Inflammatory macrophage treated with lipopolysaccharide for 4 hours (primary cell): ENCODE measurements around the gene ARHGEF17.

ENCODE experiments used
- DNase-seq: peaks from one replicate; pipeline ENCODE4 v3.0.0-alpha.2; 2020

The ARHGEF17 gene

GRCh38 chr11:73293356-73293936 is 14.6 kb upstream of the ARHGEF17 start:
- no peak for DNase-seq

- DNase-seq: no peak
Observed at GRCh38 chr11:73294604-73295003, 13.5 kb upstream of the ARHGEF17 start.

GRCh38 chr11:73295241-73295995 is 12.7 kb upstream of the ARHGEF17 start:
- DNase-seq: peak; percentile 79

GRCh38 chr11:73295996-73296318 is 12.1 kb upstream of the ARHGEF17 start:
- DNase-seq: no peak

- DNase-seq: no peak
Observed at GRCh38 chr11:73296501-73297230, 11.4 kb upstream of the ARHGEF17 start.

- DNase-seq: no peak
Observed at GRCh38 chr11:73297231-73297590, 10.9 kb upstream of the ARHGEF17 start.

GRCh38 chr11:73297702-73298101 is 10.4 kb upstream of the ARHGEF17 start:
- no peak for DNase-seq

GRCh38 chr11:73298233-73298632 is 9.8 kb upstream of the ARHGEF17 start:
- DNase-seq: no peak

- no peak for DNase-seq
Observed at GRCh38 chr11:73299751-73300150, 8.3 kb upstream of the ARHGEF17 start.

GRCh38 chr11:73306069-73306841 is 1.8 kb upstream of the ARHGEF17 start:
- no peak for DNase-seq

GRCh38 chr11:73306977-73307322 is 1.1 kb upstream of the ARHGEF17 start:
- DNase-seq: no peak

- peak; percentile 93 for DNase-seq
Observed at GRCh38 chr11:73307323-73308002, 613 bp upstream of the ARHGEF17 start.

GRCh38 chr11:73308961-73309919 is 1.2 kb downstream of the ARHGEF17 start:
- DNase-seq: peak; percentile 68

GRCh38 chr11:73310076-73310475 is 2.0 kb downstream of the ARHGEF17 start:
- DNase-seq: no peak

GRCh38 chr11:73310661-73311393 is 2.8 kb downstream of the ARHGEF17 start:
- DNase-seq: no peak

- no peak for DNase-seq
Observed at GRCh38 chr11:73311394-73311869, 3.4 kb downstream of the ARHGEF17 start.

- no peak for DNase-seq
Observed at GRCh38 chr11:73312036-73312435, 4.0 kb downstream of the ARHGEF17 start.

- no peak for DNase-seq
Observed at GRCh38 chr11:73312851-73313327, 4.8 kb downstream of the ARHGEF17 start.

- DNase-seq: peak; percentile 51
Observed at GRCh38 chr11:73313652-73314051, 5.6 kb downstream of the ARHGEF17 start.

- no peak for DNase-seq
Observed at GRCh38 chr11:73314117-73314961, 6.3 kb downstream of the ARHGEF17 start.
